Cardiac fibroblast (primary cell): Measurements from ENCODE around the gene HOXD4.

Experiments
- DNase-seq, 2 donors: peaks; one replicate each; pipeline versions ENCODE4 v3.0.0 to v3.0.0-alpha.2; 2010; ENCODE audit warnings: low read depth in 2 of 2
- H3K4me3 ChIP-seq, 2 donors: replicated peaks in 1 of 2; 1 replicate in 1 of 2; 2 replicates in 1 of 2; pipeline ENCODE4 v1.5.1; 2011; ENCODE audit warnings: low read depth in 2 of 2, low read length in 2 of 2, mild to moderate bottlenecking in 2 of 2, moderate library complexity in 1 of 2
- TF ChIP-seq, protein P1 (sequence below): IDR thresholded peaks from one replicate; pipeline ENCODE4 v1.5.1; 2011; ENCODE audit warnings: low read depth, mild to moderate bottlenecking, low read length, inconsistent platforms

The HOXD4 gene

DNA sequence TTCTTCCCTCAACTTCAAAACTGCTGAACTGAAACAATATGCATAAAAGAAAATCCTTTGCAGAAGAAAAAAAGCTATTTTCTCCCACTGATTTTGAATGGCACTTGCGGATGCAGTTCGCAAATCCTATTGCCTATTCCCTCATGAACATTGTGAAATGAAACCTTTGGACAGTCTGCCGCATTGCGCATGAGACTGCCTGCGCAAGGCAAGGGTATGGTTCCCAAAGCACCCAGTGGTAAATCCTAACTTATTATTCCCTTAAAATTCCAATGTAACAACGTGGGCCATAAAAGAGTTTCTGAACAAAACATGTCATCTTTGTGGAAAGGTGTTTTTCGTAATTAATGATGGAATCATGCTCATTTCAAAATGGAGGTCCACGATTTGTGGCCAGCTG, 13.4 kb upstream of the HOXD4 start:
- no peak overlapping the region for H3K4me3 ChIP-seq
- DNase-seq: no peak
- TF ChIP-seq, protein P1, sequence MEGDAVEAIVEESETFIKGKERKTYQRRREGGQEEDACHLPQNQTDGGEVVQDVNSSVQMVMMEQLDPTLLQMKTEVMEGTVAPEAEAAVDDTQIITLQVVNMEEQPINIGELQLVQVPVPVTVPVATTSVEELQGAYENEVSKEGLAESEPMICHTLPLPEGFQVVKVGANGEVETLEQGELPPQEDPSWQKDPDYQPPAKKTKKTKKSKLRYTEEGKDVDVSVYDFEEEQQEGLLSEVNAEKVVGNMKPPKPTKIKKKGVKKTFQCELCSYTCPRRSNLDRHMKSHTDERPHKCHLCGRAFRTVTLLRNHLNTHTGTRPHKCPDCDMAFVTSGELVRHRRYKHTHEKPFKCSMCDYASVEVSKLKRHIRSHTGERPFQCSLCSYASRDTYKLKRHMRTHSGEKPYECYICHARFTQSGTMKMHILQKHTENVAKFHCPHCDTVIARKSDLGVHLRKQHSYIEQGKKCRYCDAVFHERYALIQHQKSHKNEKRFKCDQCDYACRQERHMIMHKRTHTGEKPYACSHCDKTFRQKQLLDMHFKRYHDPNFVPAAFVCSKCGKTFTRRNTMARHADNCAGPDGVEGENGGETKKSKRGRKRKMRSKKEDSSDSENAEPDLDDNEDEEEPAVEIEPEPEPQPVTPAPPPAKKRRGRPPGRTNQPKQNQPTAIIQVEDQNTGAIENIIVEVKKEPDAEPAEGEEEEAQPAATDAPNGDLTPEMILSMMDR: no peak

DNA sequence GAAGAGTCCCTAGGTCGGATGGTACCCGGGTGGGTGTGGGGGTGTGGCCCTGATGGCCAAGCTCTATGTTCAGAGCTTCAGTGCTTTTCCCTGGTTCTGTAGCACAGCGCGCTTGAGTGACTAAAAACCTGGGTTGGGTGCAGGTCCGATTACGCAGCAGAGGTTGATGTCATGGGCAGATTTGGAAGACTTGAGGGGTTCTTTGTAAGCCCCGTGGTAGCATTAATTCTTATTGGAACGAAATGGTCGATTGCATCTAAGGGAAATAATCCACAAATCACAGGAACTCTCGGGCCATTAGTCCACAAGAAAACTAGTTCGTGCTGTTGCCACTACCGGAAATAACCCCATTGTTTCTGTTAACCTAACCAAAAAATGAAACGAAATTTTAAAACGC, 12.8 kb upstream of the HOXD4 start:
- no peak for DNase-seq
- H3K4me3 ChIP-seq: no peak overlapping the region
- TF ChIP-seq, protein P1: no peak

DNA sequence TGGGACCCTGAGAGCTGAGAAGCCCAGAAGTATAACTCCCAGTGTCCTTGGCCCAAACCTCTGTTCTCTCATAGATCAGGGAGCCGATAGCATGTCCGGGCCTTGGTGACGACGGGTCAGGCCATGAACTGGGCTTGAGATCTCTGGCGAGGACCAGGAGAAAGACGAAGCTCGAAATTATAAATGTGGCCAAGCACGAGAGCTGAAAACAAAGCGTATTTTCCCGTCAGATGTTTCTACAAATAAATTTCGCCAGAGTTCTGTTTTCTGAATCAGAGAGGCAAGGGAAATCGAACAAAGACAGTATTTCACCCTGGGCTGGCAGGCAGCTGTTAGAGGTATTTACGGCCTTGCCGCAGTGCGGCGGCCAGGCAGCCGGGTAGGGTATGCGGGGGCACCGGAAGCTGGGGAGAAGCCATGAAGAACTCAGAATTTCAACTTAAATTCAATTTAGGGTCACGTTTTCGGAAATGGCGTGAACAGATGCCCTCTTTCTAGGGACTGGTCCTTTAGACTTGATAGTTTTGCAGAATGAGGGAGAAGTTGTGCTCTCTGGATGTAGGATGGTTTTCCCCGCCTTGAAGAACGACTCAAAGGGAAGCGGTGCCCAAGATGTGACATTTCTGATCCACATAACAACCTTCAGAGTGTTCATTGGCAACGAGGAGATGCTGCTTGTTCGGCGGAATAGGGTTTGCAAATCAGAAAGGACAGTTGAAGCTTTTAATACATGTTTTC, 12.3 kb upstream of the HOXD4 start:
- DNase-seq: no peak
- no peak overlapping the region for H3K4me3 ChIP-seq
- TF ChIP-seq, protein P1: no peak

DNA sequence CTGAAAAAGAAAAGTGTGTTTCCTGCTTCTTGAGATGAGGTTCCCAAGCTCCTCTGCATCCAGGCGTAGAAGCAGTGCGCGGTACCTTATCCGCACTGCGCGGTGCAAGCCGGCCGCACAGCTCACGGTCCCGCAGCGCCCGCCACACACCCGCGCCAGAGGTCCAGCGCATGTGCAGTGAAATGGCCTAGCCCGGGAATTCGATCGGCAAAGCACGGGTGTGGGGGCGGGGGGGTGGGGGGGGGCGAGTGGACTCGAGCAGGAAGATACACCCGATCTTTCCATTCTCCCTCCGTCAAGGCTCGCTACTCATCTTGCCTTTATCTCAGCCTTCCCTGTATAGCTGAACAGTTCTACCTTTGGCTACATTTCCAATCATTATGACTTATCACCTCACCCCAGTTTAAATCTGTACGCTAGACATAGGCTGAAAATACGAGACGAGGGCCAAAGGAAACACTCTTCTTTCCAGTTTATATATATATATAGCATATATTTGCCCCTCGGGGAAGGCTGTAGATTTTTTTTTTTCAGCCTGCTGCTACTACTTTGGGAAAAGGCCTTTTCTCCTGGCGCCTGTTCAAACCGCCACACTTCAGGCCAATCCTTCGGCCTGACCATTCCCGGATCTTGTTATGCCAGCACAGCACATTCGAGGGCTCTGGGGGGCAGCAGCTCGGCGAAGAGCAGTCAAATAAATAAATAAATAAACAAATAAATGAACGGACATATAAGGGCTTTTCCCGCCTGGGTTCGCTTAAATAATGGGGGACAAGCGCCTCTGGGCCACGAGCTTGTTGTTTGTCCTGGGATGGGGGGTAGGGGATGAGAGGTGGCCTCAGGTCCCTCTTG, 11.5 kb upstream of the HOXD4 start:
- peak overlapping the region in 1 of 2 donors; percentile 52 for H3K4me3 ChIP-seq
- peak in 1 of 2 donors; percentile 33 for DNase-seq
- TF ChIP-seq, protein P1: no peak

DNA sequence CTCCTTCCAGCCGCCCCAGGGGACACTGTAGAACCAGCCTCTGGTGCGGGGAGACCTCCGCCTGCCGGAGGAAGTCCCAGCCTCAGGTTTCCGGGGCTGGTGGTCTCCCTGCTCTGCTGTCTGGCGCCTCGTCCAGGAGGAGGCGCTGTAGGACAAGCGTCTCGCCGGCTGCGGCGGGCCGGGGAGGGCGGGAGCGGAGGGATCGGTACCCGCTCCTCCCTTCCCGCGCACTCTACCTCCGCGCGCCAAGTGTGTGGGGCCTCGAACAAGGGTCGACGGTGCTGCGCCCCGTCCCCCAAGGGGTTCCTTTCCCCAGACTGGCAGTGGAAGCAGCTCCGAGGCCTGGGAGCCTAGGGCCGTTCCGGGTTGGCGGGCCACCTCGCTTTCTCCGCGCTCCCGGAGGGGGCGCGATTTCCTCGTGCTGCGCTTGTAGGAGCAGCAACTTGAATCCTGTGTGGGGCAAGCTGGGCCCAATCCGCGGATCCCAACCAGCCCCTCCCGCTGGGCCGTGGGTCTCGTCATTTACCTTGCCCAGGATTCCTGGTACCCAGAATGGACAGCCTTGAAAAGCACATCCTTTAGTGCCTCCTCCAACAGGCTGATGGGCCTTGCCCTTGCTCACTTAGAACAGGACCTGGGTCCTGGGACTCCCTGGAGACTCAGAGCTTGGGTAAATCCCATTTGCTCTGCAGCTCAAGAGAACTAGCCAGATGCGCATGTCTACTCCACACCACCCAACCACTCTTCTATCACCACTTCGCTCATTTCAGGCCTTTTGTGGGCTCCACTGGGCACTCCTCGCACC, 10.6 kb upstream of the HOXD4 start:
- H3K4me3 ChIP-seq: peak overlapping the region; percentile 44 to 52
- peak; percentile 61 to 66 for DNase-seq
- TF ChIP-seq, protein P1: peak; percentile 73

DNA sequence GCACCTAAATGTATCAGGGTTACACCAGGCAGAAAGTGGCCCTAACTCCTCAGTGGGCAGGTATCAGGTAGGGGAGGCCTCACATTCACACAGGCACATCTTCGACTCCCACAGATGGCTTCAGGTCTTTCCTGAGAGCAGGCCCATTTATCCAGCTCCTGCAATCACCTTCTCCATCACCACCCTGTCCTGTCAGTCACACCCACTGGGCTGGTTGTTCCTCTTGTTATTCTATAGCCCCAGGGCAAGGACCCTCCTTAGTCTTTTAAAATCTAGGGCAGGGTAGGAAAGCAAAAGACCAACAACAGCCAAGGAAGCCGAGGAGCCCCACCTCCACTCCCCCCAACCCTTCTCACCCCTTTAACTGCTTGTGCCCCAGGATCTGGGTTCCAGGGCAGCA, 9.1 kb upstream of the HOXD4 start:
- DNase-seq: no peak
- TF ChIP-seq, protein P1: no peak
- no peak overlapping the region for H3K4me3 ChIP-seq
